HEK293T (cell line): ENCODE results near the gene BPIFB6.

ENCODE experiments used
- BHLHE40 ChIP-seq: fragments of 450-650 bp; IDR thresholded peaks from 2 replicates; pipeline ENCODE4 v1.6.1; 2016; ENCODE audit warnings: mild to moderate bottlenecking, moderate library complexity, borderline replicate concordance
- FOXA1 ChIP-seq: fragments of 450-650 bp; IDR thresholded peaks from 2 replicates; pipeline ENCODE4 v1.6.1; 2016; ENCODE audit warnings: mild to moderate bottlenecking
- FOXK2 ChIP-seq: fragments of 450-650 bp; IDR thresholded peaks from 2 replicates; pipeline ENCODE4 v1.6.1; 2016; ENCODE audit warnings: mild to moderate bottlenecking
- FOXM1 ChIP-seq: fragments of 450-650 bp; IDR thresholded peaks from 2 replicates; pipeline ENCODE4 v1.6.1; 2017; ENCODE audit warnings: mild to moderate bottlenecking, borderline replicate concordance
- HDGF ChIP-seq: fragments of 450-650 bp; IDR thresholded peaks from 2 replicates; pipeline ENCODE4 v1.6.1; 2017; ENCODE audit warnings: antibody characterized with exemption, borderline replicate concordance
- PKNOX1 ChIP-seq: fragments of 450-650 bp; IDR thresholded peaks from 2 replicates; pipeline ENCODE4 v1.6.1; 2016
- SP1 ChIP-seq: fragments of 450-650 bp; IDR thresholded peaks from 2 replicates; pipeline ENCODE4 v1.6.1; 2017
- SUZ12 ChIP-seq: fragments of 450-650 bp; IDR thresholded peaks from 2 replicates; pipeline ENCODE4 v1.6.1; 2016; ENCODE audit warnings: mild to moderate bottlenecking

GRCh38 chr20:33093582-33093981 lies 62.1 kb downstream of the BPIFB6 start:
- TF ChIP-seq SP1 (no peak), SUZ12 (no peak), FOXA1 (no peak), BHLHE40 (no peak), HDGF (no peak), FOXM1 (no peak), FOXK2 (no peak), PKNOX1 (no peak)
